NCI-H82 treated with DMSO at 0.1 percent for 48 hours (cell line): ENCODE results near the gene PTPRQ.
"Not testable (repeated sequence)": the region's sequence is repeated elsewhere in the genome, so short reads cannot be mapped to it uniquely, and the experiment has no call there.

Experiments used
- DNase-seq: peaks from one replicate; lab custom pipeline; 2025; ENCODE audit not compliant: unreplicated experiment; lab: John Stamatoyannopoulos, UW

PTPRQ gene

DNA sequence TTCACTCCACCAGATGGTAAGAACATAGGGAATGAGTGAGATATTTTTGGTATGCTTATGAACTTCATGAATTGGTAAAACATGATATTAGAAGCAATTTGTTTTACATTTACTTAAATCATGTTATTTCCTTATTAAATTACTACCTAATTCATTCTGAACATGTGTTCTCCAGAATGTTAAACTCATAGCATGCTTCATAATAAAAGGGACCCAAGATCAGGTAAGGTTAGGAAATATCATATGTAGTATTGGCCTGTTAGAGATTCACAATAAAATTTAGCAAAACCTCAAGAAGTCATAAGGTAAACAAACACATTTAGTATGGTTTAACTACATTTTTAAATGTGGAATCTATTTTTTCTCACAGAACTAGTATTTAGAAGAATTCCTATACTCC, 28.2 kb downstream of the PTPRQ start:
- DNase-seq: no peak

DNA sequence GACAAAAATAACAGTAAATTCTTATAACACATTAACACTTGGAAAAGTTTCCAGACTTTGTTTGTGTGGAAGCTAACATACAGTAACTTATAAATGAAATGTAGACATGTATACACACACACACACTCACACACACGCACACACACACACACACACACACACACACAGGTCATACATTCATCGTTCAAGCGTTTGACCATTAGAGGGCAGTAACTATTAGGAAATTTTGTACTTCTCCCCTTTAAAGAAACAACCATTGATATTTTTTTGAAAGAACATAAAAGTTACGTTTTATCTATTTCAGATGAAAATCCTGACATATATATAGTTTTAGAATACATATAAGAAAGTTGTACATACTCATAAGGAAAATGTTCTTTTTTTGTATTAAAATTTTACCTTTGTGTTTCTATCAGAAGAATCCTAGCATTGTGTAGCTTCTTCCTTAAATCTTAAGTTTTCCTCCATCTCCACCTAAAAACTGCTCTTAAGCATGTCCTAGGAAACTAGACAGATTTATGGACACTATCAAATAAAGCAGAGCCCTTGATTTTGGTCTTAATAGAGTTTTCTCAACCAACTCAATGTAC, 29.0 kb downstream of the PTPRQ start:
- DNase-seq: peak; percentile 38

DNA sequence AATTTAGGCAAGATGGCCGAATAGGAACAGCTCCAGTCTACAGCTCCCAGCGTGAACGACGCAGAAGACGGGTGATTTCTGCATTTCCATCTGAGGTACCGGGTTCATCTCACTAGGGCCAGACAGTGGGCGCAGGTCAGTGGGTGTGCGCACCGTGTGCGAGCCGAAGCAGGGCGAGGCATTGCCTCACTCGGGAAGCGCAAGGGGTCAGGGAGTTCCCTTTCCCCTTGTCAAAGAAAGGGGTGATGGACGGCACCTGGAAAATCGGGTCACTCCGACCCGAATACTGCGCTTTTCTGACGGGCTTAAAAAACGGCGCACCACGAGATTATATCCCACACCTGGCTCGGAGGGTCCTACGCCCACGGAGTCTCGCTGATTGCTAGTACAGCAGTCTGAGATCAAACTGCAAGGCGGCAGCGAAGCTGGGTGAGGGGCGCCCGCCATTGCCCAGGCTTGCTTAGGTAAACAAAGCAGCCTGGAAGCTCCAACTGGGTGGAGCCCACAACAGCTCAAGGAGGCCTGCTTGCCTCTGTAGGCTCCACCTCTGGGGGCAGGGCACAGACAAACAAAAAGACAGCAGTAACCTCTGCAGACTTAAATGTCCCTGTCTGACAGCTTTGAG, 33.6 kb downstream of the PTPRQ start:
- not testable (repeated sequence) for DNase-seq

- no peak for DNase-seq
These were observed 40.7 kb downstream of the PTPRQ start for GRCh38 chr12:80484746-80485145.

DNA sequence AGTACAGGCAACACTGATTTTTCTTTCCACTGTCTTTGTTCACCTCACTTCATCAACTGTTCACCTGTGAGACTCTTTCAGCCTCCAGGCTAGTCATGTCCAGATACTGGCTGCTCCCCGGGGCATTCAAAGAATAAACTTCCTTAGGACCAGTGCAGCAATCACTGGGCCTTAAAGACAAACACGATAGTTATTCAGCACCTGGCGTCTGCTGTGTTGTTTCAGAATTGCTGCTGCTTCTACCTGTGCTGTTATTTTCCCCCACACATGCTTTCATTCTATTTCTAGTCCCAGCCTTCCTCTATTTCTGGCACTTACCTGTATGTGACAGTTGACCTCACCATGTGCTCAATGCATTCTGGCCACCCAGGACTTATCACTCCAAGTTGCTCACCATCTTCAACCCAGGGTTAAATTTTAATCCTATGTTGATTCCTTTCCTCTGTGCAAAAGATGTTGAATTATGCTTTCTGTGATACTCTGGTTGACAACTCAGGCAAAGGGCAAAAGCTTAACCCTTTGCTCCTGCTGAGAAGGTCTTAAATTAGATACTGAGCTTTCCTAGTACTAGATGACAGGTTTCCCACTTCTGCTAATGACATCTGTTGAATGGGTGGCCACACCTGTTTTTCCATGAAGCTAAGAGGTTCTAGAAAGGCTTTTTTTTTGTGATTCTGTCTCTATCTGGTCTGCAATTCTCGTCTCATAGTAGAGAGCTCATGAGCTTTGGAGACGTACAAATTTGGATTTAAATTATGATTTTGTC, 41.4 kb downstream of the PTPRQ start:
- no peak for DNase-seq

- no peak for DNase-seq
These were observed 46.3 kb downstream of the PTPRQ start for GRCh38 chr12:80490329-80490728.

DNA sequence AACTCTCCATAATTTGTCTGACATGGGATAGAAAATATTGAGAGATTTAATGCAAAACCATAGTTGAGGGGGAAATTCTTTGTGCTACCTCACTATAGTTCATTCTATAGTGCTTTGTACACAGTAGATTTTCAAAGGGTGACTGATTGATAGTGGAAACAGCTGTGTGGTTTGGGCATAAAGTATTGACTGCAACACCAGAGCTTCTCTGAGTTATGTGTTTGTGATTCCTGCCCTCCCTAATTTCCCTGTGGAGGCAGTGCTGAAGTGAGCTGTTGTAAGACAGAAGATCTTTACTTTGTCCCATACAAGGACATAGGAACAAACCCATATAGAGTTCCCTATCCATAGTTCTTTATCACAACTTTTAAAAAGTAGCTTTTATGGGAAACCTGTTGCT, 47.1 kb downstream of the PTPRQ start:
- DNase-seq: no peak

GRCh38 chr12:80493466-80493865, 49.4 kb downstream of the PTPRQ start:
- DNase-seq: no peak

DNA sequence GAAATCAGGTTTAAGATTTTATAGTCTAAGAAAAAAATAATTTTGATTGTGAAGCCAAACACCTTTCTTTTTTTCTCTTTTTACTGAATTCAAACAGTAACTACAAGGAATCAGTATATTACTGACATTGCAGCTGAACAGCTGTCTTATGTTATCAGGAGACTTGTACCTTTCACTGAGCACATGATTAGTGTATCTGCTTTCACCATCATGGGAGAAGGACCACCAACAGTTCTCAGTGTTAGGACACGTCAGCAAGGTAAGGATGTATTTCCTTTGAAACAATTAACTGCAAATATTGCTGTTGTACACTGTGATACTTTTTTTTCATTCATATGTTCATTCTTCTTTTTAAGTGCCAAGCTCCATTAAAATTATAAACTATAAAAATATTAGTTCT, 50.8 kb downstream of the PTPRQ start:
- no peak for DNase-seq

- DNase-seq: no peak
These were observed 54.2 kb downstream of the PTPRQ start for GRCh38 chr12:80498059-80498728.

DNA sequence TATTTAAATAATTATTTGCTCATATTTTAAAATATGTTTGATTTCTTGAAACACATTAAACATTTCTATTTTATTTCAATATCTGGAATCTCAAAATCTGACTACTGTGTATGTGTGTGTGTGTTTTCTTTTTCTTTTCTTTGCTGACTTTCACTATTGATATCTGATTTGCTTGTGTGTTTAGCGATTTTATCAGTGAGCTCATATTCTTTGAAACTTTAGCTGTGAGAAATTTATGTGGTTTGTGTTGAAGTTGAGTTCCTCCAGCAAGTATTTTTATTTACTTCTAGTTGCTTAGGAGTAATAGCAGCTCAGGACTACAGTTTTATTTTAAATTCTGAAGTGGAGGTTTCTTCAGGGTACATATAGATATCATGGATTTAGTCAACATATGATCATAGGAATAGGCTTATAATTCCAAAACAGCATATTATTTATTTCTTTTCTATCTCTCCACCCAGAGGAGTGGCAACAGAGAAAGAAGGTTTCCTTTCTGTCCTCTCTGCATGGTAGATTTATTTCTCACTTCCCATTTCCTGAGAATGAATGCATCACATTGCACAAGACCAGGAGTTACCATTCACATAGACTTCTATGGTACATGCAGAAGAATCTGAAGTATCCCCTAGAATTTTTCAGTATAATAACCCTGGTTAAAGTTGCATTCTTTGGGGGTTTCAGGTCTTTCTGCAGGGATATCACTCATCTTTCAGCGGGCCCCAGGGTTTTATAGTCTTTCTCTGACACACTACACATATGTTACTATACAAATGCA, 60.5 kb downstream of the PTPRQ start:
- DNase-seq: no peak

- no peak for DNase-seq
These were observed 65.9 kb downstream of the PTPRQ start for GRCh38 chr12:80509781-80510556.

GRCh38 chr12:80512781-80513180, 68.7 kb downstream of the PTPRQ start:
- no peak for DNase-seq

GRCh38 chr12:80513211-80513610, 69.2 kb downstream of the PTPRQ start:
- no peak for DNase-seq

DNA sequence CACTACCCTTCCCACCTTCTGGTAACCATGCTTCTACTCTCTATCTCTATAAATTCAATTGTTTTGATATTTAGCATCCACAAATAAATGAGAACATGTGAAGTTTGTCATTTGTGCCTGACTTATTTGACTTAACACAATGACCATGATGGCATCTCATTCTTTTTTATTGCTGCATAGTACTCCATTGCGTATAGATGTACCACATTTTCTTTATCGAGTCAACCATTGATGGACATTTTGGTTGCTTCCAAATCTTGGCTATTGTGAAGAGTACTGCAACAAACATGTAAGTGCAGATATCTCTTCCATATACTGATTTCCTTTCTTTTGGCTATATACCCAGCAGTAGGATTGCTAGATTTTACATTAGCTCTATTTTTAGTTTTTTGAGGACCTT, 73.6 kb downstream of the PTPRQ start:
- DNase-seq: no peak

GRCh38 chr12:80531646-80532045, 87.6 kb downstream of the PTPRQ start:
- DNase-seq: no peak

DNA sequence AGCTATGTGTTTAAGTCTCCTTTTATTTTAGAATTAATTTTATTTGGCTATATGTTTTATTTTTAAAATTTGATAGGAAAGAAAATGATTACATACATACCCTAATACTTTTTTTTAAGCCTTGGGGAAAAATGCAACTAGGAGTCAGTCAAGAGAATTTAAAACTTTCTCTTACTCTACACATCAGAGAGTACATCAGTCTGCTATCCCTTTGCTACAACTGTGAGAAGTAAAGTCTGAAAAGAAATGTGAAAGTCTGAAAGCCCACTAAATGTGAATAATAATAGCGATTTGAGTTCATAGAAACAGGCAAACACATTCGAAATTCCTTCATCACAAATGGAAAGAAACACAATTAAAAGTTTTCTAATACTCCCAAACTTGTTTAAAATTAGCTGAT, 95.0 kb downstream of the PTPRQ start:
- no peak for DNase-seq

DNA sequence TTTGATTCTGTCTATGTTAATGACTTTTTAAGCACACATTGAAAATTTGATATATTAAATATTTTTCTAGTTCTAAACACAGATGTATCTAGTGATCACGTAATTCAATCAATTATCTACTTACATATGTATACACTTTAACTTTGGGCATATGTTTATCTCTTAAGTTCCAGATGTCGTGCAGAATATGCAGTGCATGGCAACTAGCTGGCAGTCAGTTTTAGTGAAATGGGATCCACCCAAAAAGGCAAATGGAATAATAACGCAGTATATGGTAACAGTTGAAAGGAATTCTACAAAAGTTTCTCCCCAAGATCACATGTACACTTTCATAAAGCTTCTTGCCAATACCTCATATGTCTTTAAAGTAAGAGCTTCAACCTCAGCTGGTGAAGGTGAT, 105.3 kb downstream of the PTPRQ start:
- no peak for DNase-seq

DNA sequence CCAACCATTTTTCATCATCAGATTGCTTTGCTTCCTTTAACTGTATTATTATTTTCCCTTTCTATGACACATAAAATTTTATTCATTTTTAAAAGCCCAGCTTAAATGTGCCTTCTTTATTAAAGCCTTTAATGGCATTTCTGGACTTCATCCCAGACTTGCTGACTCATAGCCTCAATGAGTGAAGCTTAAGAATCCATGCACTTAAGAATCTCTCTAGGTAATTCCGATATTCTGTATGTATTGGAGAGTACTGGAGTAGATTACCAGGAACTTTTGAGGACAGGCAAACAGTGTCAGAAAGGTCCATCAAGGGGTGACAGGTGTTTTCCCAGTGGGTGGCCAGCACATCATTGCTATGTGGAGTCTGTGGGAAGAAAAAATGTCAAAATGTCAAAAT, 107.9 kb downstream of the PTPRQ start:
- no peak for DNase-seq

DNA sequence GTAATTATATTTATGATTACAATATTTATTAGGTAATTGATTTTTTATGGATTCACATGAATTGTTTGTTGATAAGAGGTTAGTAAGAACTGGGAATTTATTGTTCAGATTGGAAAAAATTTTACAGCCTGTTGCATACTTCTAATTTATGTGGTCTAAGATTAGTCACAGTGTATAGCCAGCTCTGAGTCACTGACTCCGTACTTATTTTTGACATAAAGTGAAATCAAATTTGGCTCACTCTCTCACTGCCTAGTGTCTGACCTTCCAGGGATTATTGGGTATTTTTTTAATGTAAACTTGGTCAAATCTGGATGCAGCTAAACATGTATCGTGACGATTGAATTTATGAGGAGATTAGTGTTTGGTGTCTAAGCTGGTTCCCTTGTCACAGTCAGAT, 109.3 kb downstream of the PTPRQ start:
- no peak for DNase-seq
